HL-60 (cell line): ENCODE data around the gene ZNF70.

Source experiments
- POLR2AphosphoS5 ChIP-seq: IDR thresholded peaks from 2 replicates; pipeline ENCODE4 v1.6.1; 2012; ENCODE audit warnings: low read depth
- TF ChIP-seq, protein P1 (sequence below): IDR thresholded peaks from one replicate; pipeline ENCODE4 v1.5.1; 2011; ENCODE audit warnings: low read length, control low read depth, inconsistent platforms; ENCODE audit not compliant: insufficient read depth
- TF ChIP-seq, protein P2 (sequence below): IDR thresholded peaks from 2 replicates; pipeline ENCODE4 v1.6.1; 2012; ENCODE audit warnings: low read depth; ENCODE audit not compliant: insufficient replicate concordance

DNA sequence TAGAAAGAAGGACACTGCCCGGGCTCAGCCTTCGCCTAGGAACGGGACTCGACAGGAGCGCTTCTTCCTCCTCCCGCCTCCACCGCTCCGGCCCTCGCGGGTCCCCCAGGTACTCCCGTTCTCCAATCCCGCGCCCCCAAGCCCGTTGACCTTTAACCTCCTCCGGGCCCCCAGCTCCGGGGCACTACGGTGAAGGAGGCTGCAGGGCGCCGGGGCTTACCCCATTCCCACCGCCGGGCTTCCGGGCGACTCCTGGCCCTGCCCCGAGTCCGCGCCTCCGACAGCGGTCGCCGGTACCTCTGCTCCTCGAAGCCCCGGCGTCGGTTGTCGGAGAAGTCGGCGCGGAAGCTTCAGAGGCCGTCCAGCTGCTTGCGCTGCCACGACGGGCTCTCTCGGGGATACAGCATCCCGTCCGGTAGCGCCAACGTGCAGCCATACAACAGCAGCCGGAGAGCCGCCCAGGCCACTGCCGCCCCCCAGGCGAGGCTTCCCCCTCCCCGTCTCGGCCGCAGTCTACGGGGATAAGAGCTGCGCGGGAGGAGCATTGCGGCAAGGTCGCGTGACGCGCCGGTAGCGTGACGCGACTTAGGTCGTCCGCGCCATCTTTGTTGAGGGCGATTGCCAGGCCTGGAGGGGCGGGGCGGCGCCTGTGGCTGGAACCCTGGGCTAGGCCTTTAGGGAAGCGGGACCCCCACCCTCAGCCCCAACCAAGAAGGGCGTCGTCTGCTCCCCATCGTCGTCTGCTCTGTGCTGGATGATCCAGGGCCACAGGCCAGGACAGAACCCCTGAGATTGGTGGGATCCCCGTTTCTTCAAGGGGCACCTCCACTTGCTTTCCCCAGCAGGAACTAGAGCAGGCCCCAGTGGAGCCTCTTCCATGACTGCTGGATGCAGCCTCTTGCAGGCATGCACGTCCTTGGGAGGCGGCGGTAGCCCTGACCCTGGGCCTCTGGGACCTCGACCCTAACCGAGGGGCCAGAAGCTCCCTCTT is 33.8 kb downstream of the ZNF70 start:
- TF ChIP-seq, protein P1, sequence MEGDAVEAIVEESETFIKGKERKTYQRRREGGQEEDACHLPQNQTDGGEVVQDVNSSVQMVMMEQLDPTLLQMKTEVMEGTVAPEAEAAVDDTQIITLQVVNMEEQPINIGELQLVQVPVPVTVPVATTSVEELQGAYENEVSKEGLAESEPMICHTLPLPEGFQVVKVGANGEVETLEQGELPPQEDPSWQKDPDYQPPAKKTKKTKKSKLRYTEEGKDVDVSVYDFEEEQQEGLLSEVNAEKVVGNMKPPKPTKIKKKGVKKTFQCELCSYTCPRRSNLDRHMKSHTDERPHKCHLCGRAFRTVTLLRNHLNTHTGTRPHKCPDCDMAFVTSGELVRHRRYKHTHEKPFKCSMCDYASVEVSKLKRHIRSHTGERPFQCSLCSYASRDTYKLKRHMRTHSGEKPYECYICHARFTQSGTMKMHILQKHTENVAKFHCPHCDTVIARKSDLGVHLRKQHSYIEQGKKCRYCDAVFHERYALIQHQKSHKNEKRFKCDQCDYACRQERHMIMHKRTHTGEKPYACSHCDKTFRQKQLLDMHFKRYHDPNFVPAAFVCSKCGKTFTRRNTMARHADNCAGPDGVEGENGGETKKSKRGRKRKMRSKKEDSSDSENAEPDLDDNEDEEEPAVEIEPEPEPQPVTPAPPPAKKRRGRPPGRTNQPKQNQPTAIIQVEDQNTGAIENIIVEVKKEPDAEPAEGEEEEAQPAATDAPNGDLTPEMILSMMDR, result no peak
- TF ChIP-seq, protein P2, sequence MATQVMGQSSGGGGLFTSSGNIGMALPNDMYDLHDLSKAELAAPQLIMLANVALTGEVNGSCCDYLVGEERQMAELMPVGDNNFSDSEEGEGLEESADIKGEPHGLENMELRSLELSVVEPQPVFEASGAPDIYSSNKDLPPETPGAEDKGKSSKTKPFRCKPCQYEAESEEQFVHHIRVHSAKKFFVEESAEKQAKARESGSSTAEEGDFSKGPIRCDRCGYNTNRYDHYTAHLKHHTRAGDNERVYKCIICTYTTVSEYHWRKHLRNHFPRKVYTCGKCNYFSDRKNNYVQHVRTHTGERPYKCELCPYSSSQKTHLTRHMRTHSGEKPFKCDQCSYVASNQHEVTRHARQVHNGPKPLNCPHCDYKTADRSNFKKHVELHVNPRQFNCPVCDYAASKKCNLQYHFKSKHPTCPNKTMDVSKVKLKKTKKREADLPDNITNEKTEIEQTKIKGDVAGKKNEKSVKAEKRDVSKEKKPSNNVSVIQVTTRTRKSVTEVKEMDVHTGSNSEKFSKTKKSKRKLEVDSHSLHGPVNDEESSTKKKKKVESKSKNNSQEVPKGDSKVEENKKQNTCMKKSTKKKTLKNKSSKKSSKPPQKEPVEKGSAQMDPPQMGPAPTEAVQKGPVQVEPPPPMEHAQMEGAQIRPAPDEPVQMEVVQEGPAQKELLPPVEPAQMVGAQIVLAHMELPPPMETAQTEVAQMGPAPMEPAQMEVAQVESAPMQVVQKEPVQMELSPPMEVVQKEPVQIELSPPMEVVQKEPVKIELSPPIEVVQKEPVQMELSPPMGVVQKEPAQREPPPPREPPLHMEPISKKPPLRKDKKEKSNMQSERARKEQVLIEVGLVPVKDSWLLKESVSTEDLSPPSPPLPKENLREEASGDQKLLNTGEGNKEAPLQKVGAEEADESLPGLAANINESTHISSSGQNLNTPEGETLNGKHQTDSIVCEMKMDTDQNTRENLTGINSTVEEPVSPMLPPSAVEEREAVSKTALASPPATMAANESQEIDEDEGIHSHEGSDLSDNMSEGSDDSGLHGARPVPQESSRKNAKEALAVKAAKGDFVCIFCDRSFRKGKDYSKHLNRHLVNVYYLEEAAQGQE, result no peak
- TF ChIP-seq POLR2AphosphoS5, result peak; percentile 73; the same call in 1 of the 2 replicates
